GM19328 (cell line): ENCODE results near the gene SETD6.

ENCODE experiments used
- ATAC-seq: cut with Tn5 transposase; IDR thresholded peaks from one replicate; pipeline ENCODE4 v1.9.1; 2021; ENCODE audit warnings: mild to moderate bottlenecking, moderate library complexity; ENCODE audit not compliant: unreplicated experiment

The SETD6 gene

DNA sequence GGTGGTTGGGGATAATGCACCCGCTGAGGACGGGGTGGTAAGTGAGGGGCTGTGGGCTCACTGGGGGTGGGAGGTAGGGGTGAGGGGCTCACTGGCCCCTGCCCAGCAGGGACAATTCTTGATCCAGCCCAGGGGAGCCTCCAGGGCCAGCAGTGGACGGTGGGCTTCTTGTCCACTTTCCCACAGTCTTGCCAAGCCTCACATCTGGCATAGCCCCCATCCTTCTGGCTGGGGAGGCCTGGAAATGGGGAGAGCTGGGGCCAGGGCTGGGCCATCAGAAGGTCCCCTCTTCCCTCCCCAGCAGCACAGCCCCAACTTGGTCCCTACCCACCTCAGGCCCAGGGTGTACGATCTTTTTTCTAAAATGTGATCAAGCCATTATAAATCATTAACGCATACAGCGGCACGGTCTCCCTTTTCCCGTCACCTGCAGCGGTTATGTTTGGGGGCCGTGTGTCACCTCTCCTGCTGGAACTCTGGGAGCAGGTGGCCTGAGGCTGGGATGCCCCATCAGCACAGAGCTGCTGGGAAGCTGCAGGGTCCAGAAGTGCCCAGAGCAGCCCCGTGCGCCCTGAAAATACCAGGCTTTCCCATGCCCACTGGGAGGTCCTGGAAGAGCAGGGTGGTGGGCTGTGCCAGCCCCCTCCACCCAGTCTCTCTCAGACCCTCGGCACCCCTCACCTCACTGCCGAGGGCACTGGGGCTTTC is 7.2 kb upstream of the SETD6 start:
- no peak for ATAC-seq

DNA sequence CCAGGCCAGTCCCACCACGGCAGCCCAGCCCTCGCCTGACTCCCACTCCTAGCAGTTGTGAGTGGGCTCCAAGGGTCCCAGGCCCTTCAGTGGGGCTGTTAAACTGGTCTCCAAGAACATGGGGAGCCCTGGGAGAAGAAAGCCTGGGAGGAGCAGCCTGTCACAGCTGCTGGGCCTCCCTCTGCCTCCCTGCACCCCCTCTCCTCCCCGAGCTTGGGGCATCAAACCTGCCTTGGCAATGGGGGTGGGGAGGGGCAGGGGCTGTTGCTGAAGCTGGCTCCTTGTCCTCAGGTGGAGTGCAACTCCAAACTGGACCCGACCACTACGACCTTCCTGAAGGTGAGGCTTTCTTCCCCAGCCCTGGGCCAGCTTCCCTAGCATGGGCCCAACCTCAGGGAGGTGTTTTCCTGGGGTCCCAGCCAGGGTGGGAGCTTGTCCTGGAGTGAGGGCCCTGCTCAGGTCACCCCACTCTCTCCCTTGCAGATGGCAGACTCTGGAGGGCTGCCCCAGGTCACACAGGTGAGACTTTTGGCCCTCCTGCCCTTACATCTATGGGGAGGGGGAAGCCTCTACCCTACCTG is 6.6 kb upstream of the SETD6 start:
- ATAC-seq, result no peak

DNA sequence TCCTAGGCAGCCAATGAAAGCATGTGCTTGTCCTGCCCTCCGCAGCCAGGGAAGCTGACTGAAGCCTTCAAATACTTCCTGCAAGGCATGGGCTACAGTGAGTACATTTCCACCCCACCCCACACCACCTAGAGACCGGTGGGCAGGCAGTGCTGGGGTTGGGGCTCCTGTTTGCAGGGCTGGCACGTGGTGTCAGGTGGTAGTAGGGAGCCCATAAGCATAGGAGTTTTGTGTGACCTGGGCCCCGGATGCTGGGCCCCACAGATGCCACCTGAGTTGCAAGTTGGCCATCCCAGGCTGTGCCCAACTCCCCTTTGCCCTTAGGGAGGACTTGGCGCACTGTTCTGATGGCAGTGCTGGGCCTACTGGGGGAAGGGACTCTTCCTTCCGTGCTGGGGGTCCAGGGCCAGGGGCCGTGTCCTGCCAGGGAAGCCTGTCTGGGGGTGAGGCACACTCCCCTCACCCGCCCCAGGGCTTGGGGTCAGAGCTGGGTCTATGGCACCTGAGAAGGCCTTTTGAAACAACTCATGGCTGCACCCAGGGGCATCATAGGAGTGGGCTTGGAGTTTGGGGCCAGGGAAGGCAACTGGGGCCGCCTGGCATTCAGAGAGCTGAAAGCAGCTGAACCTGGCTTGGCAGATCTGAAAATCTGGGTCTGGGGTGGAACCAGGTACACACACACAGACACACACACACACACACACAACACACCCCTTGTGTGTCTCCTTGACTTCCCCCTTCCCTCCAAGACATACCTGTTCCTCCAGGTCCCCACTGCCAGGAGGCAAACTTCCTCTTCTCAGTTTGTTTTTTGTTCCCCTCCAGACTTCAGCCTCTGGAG is 5.8 kb upstream of the SETD6 start:
- no peak for ATAC-seq

DNA sequence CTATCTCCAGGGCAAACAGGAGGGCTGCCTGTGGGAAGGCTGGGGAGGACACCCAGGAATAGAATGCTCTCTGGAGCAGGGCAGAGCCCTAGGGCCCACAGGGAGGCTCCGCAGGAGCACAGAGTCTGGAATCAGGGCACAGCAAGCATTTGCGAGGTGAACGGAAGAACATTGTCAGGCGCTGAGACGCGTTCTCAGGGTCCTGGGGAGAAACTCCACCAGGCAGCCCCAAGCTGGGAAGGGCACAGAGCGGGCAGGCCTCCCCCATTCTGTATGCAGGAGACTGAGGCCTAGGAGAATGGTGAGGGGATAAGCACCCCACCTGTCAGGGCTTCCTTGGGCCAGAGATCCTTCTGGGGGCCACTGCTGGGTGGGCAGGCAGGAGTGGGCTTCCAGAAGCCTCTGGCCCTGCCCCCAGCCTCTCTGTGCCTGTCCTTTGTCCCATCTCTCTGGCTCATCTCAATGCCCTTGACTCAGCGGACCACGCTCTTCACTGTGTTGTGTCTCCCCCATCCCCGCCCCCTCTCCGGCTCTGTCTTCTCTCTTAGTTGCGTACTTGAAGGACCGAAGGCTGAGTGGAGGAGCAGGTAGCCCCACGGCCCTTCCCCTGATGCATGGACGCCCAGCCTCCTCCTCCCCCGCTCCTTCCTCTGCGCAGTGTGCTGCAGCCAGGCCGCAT is 5.1 kb upstream of the SETD6 start:
- ATAC-seq, result no peak

DNA sequence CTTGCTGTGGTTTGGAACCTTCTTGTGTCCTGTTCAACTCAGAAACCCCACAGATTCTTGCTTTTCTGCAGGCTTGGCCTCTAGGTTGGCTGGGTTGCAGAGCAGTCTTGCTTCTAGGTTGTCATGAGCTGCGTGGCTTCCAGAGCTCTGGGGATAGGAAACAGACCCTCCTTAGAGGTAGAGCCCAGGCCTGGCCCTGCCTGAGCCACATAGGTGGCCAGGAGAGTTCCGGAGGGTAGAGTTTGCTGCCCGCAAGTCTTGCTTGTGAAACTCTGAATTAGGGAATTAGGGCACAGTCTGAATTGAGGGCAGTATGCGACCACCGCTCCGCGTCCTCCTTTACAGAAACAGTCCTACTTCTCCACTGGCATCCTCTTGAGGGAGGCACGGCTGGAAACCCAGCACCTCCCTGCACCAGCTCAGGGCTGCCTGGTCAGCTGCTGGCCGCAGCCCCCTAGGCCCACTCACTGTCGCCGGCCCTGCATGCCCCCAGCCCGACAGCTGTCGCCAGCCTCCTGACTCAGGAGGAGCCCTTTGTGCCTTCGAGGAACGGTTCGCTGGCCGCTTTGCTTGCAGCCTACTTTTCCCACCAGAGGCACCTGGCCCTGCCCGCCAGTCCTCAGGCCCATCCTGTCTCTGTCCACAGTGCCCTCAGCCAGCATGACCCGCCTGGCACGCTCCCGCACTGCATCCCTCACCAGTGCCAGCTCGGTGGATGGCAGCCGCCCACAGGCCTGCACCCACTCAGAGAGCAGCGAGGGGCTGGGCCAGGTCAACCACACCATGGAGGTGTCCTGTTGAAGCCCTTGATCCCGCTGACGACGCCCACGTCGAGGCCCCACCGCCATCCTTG is 4.3 kb upstream of the SETD6 start:
- ATAC-seq, result no peak

DNA sequence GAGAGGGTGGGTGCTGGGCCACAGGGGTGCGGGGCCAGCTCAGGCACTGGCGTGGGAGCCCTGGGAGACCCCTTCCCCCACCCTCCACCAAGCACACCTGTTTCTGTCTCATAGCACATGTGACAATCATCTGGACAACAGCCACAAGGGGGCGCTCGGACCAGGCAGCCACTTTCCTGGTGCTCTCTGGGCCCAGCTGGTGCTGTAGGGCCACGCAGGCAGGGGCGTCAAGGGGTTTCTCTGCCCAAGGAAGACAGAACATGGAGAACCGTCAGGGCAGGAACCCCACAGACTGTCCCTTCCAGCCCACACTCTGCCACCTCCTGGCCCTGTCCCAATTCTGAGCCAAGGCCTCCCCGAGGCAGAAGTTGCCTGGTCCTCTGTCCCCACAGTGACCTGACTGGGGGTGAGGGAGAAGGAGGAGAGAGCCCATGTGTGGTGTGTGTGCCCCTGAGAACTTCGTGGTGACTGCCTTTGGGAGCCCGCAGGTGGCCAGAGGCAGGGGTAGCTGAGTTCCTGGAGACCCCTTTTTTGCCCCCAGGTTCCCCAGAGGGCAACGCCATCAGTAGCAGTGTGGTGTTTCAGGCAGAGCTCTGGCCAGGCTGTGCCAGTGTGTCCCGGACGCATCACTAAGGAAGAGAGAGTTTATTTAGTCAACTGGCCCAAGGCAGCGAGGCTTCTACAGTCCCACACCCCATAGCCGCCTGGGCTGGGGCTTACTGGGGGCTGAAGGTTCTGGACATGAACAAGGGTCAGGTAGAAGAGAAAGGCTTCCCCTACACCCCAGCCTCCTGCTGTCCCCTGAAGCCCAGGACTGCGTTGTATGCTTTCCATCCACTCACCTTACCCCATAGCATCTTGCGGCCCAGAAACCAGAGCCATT is 3.1 kb upstream of the SETD6 start:
- no peak for ATAC-seq

DNA sequence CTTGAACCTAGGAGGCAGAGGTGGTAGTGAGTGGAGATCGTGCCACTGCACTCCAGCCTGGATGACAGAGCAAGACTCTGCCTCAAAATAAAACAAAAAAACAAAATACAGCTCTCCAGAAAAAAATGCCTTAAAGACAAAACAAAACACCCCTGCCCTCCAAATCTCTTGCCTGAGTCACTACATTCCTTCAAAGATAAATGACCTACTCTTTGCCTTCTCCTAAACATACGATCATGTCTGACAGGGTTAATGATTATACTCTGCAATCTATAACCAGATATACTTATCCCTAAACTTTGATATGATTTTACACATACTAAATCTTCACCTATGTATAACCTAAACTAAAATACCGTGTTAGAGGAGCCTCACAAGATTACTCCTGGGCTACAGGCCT is 1.4 kb upstream of the SETD6 start:
- no peak for ATAC-seq

DNA sequence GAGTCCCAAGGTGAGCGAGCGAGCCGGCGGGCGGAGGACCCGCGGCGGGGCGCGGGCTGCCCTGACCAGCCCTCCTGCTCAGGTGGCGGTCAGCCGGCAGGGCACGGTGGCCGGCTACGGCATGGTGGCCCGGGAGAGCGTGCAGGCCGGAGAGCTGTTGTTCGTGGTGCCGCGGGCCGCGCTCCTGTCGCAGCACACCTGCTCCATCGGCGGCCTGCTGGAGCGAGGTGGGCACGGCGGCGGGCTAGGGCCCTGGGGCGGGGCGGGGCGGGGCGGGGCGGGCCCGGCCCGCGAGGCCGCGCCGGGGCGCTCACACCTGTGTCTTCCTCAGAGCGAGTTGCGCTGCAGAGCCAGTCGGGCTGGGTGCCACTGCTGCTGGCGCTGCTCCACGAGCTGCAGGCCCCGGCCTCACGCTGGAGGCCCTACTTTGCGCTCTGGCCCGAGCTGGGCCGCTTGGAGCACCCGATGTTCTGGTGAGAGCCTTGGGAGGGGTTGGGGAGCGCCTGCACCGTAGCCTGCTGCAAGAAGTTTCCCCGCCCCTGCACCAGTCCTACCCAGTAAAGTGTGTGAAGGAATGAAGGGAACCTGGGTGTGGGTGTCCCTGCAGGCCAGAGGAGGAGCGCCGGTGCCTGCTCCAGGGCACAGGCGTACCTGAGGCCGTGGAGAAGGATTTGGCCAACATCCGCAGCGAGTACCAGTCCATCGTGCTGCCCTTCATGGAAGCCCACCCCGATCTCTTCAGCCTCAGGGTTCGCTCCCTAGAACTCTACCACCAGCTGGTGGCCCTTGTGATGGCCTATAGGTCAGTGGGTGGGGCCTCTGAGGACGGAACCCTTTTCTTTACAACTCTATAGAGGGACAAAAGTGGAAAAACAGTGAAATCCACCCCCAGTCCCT is 802 bp downstream of the SETD6 start:
- peak; percentile 48 for ATAC-seq

DNA sequence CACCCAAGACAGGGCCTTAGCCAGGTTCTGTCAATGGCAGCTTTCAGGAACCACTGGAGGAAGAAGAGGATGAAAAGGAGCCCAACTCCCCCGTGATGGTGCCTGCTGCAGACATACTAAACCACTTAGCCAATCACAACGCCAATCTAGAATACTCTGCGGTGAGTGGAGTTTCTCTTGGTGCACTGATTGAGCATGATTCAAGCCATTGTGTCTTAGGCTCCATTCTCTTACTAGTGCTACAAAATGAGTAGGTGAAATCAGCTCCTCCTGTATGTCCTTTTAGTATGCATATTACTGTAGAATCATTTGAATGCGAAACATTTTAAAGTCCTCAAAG is 1.4 kb downstream of the SETD6 start:
- no peak for ATAC-seq

DNA sequence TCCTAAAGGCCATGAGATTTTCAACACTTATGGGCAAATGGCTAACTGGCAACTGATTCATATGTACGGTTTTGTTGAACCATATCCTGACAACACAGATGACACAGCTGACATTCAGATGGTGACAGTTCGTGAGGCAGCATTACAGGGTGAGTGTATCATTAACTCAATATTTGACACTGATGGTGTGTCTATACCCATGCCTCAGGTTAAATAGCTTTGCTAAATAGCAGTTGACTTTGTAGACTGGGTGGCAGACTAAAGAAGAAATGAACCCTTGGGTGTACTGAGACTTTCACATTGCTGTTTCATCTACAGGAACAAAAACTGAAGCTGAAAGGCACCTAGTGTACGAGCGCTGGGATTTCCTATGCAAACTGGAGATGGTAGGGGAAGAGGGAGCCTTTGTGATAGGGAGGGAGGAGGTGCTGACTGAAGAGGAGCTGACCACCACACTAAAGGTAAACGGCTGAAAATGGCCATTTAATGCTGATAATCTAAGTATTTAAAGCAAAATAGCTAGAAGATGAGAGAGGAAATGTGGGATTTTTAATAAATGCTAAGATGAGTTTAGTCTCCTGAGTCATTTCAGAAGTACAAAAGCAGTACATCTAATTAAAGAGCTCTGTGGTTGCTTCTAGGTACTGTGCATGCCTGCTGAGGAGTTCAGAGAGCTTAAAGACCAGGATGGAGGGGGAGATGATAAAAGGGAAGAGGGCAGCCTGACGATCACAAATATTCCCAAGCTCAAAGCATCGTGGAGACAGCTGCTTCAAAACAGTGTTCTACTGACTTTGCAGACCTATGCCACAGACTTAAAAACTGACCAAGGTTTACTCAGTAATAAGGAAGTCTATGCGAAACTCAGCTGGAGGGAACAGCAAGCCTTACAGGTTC is 3.0 kb downstream of the SETD6 start:
- ATAC-seq, result no peak

DNA sequence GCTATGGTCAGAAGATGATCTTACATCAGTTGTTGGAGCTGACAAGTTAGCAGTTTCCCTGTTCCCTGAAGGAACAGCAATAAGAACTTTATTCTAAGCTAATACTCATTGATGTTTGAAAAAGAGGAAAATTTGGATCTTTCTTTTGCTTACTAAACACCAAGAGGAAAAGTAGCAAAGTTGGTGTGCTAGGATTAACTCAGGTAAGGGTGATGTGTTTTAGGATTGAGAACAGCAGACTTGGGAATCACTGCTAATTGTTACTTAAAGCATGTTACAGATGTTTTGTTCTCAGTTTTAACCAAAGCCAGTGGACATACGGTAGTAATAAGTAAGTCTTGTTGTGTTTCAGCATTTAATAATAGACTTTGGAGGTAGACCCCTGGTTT is 3.7 kb downstream of the SETD6 start:
- ATAC-seq, result no peak

DNA sequence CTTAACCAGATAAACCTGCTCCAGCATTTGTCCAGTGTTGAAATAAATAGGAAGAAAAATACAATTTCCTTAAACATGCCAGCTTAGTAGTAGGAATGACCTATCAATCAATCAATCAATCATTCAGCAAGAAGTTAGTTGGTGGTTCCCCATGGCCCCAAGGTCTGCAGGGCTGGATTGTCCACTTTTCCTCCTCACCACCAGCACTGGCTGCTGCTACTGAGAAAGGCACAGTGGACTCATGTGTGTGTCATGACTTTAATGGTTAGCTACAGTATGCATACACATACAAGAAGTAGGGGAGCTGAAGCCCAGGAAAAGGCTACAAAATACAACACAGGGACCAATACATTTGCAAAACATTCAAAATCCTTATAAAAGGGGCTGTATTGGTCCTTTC is 4.4 kb downstream of the SETD6 start:
- no peak for ATAC-seq

DNA sequence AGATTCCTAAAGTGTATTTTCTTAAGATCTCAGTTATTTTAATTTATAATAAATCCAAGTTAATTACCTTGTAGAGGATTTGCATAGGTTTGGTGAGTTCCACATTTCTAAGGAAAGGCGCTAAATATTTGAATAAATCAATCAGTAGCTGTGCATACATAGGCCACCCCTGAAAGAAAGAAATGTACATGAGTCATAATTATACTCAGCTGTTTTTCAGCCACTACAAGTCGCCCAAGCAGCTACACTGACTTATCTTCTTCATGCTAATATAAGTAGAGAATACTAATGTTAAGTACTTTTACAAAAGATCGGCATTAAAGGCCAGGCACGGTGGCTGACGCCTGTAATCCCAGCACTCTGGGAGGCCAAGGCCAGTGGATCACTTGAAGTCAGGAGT is 14.9 kb downstream of the SETD6 start:
- no peak for ATAC-seq

DNA sequence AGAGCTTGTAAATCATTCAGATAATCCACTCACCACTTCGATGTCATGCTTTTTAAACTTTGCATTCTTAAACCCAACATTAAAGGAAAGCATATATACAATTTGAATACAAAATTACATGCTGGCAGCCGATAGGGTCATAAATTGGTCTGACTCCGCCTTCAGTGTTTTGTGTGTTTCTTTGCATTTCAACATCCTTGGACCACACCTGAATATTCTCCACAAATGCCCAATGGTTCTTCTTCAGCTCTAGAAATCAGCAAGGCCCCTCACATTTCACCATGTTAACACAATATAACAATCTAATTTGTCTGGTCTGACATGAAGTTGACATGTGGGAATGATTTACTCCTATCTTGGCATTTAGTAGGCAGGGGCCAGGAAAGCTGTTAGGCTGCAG is 17.1 kb downstream of the SETD6 start:
- no peak for ATAC-seq

DNA sequence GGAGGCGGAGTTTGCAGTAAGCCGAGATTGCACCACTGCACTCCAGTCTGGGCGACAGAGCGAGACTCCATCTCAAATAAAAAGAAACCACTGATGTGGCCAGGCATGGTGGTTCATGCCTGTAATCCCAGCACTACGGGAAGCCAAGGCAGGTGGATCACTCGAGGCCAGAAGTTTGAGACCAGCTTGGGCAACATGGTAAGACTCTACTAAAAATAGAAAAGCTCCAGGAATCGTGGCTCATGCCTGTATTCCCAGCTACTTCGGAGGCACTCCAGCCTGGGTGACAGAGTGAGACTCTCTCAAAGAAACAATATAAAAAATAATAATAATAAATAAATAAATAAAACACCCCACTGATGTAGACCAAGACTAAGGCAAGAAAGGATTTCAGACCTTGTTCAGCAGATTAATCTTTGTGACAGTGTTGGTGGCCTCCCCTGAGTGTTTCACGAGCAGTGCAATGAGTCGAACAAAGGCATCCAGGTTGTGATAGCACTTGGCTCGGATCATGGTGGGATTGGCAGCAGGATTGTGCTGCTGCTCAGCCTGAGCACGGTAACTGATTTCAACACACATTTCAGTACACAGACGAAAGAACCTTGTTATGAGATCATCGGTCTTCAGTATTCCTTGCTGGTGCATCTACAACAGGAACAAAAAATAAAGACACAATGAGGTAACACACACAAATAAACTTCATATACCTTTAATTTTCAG is 18.6 kb downstream of the SETD6 start:
- ATAC-seq, result no peak

DNA sequence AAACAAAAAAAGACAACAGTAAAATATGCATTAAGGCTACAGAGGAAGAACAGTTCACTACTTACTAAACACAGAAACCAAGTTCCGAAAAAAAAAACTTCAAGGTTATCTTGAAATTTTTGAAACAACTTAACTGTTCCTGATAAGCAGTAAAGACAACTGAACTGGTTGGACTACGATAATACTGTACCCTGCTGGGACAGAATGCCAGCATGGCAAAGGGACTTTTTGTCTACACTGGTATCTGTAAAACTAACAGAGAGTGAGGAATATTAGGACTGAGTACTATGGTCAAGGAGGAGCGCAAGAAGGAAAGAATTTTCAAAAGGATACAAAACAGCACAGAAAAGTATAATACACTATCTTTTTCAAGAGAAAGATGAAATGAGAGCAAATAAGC is 19.8 kb downstream of the SETD6 start:
- no peak for ATAC-seq

DNA sequence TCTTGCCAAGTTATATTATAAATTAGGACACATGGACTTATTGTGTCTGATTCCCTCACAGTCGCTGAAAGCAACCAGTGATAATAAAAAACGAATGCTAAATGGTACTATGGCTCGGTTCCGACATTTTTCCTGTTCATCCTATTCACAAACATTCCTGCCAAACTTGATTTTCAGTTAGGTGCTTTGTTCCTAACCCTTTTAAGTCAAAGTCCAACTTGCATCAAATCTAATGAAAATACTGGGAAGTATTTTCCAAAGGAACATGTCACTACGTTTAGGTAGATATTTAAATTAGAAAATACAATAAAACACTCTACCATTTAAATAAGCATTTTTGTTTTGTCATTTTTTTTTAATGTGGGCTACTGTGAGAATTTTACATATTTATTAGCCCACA is 21.0 kb downstream of the SETD6 start:
- ATAC-seq, result no peak
